ENCODE results near the gene ZNF326. TPM values are rescaled to one million over a fixed set of nuclear protein-coding genes. Genes with fewer than 3 reads are reported as not detected.
A peak's percentile ranks its signal among the peaks of the same experiment; 100 is the strongest.

Gene ZNF326, protein sequence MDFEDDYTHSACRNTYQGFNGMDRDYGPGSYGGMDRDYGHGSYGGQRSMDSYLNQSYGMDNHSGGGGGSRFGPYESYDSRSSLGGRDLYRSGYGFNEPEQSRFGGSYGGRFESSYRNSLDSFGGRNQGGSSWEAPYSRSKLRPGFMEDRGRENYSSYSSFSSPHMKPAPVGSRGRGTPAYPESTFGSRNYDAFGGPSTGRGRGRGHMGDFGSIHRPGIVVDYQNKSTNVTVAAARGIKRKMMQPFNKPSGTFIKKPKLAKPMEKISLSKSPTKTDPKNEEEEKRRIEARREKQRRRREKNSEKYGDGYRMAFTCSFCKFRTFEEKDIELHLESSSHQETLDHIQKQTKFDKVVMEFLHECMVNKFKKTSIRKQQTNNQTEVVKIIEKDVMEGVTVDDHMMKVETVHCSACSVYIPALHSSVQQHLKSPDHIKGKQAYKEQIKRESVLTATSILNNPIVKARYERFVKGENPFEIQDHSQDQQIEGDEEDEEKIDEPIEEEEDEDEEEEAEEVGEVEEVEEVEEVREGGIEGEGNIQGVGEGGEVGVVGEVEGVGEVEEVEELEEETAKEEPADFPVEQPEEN
- 10 to 100 TPM; 57.0 to 74.1 (median 65.5) TPM for polyA plus RNA-seq (ENCODE audit: insufficient read length in 4 of 4)

DNA sequence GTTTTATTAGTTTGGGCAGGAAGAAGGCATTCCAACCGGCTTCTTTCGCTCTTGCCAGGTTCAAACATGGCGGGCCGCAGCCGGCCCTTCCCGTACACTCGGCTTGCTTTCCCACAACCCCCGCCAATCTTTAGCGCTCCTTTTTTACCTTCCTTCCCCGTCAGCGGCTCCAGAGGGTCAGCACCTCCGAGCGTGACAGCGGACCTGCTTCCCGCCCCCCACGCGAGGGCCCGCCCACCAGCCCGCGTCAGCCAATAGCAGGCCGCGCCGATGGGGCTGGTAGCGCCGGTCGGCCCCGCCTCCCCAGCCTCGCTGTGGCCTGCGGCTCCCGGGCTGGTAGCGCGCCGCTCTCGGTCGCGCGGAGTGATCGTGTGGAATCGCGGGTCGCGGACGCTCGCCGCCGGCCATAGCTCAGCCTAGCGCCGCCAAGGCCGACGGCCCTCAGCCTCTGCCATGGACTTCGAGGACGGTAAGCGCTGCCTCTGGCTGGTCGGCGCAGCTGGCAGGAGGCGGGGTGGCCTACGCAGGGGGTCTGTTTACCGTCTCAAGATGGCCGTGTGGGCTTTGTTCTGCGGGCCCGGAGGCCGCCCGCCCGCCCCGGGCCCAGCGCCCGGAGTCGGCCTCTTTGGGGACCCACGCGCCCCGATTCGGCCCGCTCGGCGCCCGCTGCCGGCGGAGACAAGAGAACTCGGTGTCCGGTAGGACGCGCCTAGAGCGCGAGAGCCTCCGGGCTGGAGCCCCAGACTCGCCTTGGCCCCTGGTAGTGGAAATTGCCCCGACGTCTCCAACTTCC is at the start of gene ZNF326:
Gene ZNF326, plus strand, starts transcription at position 306 of the 793 bp plus-strand sequence. Its CDS starts 148 bp downstream, at position 454.
- DNase-seq (ENCODE audit: low read depth in 4 of 4, low spot score in 3 of 4), result peak; percentile 89 to 94 (median 92)

DNA sequence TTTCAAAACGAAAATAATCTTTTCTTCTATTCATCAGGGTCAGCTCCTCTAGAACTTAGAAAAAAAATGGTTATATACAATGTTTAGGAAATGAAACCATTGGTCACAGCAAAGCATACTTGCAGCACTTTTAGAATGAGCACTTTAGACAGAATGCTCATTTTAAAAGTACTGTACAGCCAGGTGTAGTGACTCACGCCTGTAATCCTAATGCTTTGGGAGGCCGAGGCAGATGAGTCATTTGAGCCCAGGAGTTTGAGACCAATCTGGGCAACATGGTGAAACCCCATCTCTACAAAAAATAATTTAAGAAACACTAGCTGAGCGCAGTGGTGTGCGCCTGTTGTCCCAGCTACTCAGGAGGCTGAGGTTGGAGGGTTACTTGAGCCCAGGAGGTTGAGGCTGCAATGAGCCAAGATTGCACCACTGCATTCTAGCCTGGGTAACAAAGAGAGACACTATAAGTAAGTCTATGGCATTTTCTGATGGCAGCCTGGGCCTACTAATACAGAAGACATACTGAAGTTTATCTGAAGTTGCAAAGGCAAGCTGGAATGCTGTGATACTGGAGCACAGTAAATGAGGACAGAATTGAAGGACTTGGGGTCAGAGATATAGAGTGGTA is 48.9 kb upstream of the ZNF326 start:
- DNase-seq (ENCODE audit: low read depth in 4 of 4, low spot score in 3 of 4), result no peak

GRCh38 chr1:89946532-89946931 is 48.4 kb upstream of the ZNF326 start:
- DNase-seq (ENCODE audit: low read depth in 4 of 4, low spot score in 3 of 4), result no peak

DNA sequence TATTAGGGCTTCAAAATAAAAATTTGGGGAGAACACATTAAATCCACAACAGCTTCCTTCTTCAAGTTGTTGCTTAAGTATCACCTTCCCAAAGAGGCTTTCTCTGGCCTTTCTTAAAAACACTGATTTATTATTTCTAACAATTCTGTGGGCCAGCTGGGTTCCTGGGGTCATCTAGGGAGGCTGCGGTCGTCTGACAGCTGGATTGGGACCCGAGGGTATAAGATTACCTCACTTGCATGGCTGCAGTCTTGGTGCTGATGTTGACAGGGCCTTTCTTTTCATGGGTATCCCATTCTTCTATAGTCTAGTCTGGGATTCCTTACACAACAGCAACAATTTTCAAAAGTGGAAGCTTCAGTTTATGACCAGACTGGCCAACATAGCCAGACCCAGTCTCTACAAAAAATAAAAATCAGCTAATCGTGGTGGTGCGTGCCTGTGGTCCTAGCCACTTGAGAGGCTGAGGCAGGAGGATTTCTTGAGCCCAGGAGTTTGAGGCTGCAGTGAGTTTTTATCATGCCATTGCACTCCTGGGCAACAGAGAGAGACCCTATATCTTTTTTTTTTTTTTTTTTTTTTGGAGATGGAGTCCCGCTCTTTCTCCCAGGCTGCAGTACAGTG is 46.1 kb upstream of the ZNF326 start:
- DNase-seq (ENCODE audit: low read depth in 4 of 4, low spot score in 3 of 4), result no peak

DNA sequence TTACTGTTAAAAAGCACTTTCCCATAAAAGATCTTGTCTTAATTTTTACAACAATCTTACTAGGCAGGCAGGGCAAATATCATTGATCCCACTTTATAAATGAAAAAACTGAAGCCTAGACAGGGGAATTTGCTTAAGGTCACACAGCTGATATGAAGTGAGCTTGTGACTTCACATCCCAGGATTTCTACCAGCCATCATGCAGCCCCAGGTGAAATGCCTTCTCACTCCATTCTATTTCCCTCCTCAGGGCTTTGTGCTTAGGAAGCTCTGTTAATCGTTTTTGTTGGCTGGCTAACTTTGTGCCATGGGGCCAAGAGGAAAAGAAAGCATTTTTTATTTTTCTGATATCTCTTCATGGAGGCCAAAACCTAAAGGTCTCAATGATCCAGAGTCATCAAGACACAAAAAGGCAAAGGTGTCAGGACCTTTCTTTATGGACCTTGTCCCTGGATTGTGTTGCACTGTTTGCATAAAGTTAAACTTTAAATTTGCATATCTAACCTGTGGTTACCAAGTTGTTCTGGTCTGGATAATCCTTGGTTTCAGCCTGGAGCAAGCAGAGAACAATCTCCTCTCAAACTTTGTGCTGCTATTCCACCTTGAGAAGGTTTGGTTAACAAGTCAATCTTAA is 44.8 kb upstream of the ZNF326 start:
- DNase-seq (ENCODE audit: low read depth in 4 of 4, low spot score in 3 of 4), result no peak

DNA sequence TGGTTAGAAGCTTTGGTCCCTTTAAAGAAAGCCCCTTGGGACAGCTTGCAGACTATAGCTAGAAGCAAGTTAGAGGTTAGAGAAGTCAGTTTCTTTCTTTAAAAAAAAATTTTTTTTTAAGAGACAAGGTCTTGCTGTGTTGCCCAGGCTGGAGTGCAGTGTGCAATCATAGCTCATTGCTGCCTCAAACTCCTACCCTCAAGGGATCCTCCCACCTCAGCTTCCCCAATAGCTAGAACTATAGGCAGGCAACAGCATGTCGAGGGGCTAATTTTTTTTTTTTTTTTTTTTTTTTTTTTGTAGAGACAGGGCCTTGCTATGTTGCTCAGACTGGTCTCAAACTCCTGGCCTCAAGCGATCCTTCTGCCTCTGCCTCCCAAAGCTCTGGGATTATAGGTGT is 44.2 kb upstream of the ZNF326 start:
- DNase-seq (ENCODE audit: low read depth in 4 of 4, low spot score in 3 of 4), result no peak

GRCh38 chr1:89951766-89952604 is 42.9 kb upstream of the ZNF326 start:
- no peak for DNase-seq (ENCODE audit: low read depth in 4 of 4, low spot score in 3 of 4)

DNA sequence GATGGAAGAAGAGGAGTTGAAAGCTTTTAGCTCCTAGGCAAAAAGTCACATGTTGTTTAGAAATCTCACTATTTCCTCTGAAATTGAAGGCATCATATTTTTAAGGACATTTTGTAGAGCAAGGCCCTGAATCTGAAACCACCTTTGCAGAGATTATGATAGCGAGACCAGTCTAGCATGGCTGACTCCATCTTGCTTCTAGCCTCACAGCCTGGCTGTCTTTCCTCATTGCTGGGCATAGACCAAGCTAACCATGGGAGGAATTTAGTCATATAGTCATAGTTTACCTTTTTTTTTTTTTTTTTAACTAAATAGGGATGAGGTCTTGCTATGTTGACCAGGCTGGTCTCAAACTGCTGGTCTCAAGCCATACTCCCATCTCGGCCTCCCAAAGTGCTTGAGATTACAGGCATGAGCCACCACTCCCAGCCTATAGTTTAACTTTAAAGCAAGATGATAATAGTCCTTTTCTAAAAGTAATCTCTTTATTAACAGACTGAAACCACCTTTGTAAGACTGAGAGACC is 42.2 kb upstream of the ZNF326 start:
- DNase-seq (ENCODE audit: low read depth in 4 of 4, low spot score in 3 of 4), result no peak

- DNase-seq (ENCODE audit: low read depth in 4 of 4, low spot score in 3 of 4), result peak in 1 of 4 donors; percentile 39
Observed at GRCh38 chr1:89953131-89953626, 41.7 kb upstream of the ZNF326 start.

DNA sequence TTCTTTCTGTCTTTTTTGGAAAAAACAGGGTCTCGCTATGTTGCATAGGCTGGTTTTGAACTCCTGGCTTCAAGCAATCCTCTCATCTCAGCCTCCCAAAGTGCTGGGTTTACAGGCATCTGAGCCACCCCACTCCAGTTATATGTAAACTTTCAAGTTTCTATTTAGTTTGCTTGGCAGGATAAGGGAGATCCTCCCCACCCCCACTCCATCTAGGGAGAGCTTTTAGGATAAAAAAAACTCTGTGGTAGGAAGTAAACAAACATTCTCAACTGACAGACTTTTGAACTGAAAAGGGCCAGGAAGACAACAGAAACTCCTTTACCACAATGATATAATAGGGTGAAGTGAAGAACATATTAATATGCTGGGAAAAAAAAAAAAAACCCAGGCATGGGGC is 41.0 kb upstream of the ZNF326 start:
- DNase-seq (ENCODE audit: low read depth in 4 of 4, low spot score in 3 of 4), result no peak

- no peak for DNase-seq (ENCODE audit: low read depth in 4 of 4, low spot score in 3 of 4)
Observed at GRCh38 chr1:89954401-89954800, 40.5 kb upstream of the ZNF326 start.

DNA sequence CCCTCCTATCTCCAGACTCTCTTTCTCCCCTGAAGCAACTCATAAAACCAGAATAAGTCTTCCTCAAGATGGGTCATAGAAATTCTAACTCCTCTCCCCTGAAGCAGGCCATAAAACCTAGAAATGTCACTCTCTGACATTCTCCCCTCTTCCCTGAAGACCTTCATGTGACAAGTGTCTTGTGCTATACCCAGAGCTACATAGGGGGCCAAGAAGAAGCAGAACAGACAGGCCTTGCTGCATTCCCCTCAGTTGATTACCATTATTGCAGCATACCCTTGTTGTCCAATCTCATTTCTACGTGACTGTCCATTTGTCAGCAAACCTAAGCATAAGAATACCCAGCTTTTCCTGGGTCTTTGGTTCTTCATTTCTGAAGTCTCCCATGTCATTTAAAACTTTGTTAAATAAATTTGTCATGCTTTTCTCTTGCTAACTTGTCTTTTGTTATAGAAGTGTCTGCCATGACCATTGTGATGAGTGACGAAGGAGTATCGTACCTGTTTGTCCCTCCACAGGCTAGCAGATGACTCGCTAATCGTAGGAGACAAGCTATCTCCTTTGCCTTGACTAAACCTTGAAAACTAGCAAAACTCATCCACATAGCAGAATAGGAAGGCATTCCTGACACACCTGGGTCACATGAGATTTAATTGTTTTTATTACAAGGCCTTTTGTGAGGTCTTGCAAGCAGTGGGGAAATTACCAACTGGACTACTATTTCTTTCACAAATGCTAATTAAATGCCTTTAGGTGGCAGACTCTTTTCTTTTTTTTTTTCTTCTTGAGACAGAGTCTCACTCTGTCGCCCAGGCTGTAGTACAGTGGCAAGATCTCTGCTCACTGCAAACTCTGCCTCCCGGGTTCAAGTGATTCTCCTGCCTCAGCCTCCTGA is 39.4 kb upstream of the ZNF326 start:
- DNase-seq (ENCODE audit: low read depth in 4 of 4, low spot score in 3 of 4), result no peak

DNA sequence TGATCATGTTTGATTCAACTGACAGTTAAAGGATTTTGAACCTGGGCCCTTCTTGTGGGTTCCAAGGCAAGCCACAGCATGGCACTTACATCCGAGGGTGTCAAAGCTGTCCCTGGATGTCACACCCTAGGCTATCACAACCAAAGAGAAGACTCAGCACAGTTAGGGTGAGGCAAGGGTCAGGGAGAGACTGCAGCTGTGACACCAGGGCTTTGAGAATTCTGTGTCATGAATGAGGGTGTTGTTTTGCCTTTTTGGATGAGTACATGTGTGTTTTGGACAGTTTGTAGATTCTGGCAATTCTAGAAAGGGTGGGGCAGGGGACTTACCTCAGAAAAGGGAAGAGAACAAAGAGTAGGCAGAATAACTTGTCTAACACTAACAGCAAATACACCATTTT is 37.8 kb upstream of the ZNF326 start:
- no peak for DNase-seq (ENCODE audit: low read depth in 4 of 4, low spot score in 3 of 4)

- DNase-seq (ENCODE audit: low read depth in 4 of 4, low spot score in 3 of 4), result no peak
Observed at GRCh38 chr1:89958851-89959654, 35.9 kb upstream of the ZNF326 start.

DNA sequence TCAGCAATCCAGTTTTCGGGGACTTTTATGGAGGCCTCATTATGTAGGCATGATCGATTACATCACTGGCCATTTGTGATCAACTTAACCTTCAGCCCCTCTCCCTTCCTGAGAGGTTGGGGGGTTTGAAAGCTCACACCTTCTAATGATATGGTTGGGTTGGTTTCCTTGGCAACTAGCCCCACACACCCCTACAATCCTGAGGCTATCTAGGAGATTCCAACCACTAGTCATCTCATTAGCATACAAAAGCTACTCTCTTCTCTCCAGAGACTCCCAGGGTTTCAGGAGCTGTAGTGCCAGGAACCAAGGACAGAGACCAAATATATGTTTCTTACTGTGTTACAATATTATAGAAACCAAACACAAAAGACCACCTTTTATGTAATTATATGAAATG is 35.2 kb upstream of the ZNF326 start:
- DNase-seq (ENCODE audit: low read depth in 4 of 4, low spot score in 3 of 4), result no peak

DNA sequence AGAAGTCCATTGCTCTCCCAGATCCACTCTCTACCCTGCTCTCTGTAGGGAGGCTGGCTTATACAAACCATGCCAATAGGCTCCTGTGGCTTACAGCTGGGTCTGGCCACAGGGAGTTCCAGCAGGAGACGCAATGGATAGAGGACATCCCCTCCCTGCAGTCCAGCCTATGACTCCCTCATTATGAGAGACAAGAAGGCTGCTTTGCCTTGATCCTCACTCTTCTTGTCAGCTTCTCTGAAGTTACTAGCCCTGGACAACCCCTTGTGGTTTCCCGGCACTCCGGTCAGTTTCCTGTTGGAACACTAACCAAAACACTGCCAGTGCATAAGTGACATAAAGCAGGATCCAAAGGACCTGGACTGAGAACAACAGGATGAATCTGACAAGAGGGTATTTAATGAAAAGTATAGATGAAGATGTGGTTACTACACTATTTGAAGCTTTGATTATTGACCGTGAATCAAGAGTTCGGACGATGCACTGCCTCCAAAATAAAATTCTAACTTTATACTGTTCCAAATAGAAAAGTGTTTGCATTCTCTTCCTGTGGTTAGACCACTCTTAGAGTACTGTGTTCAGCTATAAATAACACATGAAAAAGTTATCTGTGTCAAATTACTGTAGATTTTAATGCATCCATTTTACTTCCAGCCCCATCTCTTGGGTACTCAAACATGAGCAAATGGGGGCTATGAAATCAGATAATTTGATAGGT is 32.7 kb upstream of the ZNF326 start:
- DNase-seq (ENCODE audit: low read depth in 4 of 4, low spot score in 3 of 4), result no peak
